Measurements from ENCODE around the gene CNTNAP5. TPM values are rescaled to one million over a fixed set of nuclear protein-coding genes. Genes with fewer than 3 reads are reported as not detected.
"Not testable (repeated sequence)": the region's sequence is repeated elsewhere in the genome, so short reads cannot be mapped to it uniquely, and the experiment has no call there.

Gene CNTNAP5
- total RNA-seq, 4 donors from 2014 or later = 0.20 to 1.4 (median 0.68) TPM; not detected in 1

DNA sequence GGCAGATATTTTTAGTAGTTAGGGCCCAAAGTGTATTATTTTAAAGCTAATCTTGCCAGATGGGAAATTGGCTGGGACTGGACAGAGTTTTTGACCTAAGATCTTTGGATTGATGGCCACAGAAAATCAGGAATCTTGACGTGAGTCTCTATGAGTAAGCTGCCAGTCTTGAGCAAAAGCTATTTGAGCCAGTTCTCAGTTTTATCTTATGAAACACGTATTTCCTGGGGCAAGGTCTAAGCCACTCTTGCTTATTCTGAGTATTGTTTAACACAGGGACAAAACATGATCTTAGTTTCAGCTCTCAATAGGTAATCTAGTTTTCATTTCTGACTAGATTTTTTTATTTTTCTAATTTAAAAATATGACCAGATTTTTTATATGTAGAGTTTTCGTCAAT, 329.4 kb downstream of the CNTNAP5 start:
- H3K9me3 ChIP-seq = no peaks in the 10 kb centered on the region
- no peaks in the 10 kb centered on the region for H3K36me3 ChIP-seq
- H3K27ac ChIP-seq = no peak overlapping the region
- no peak overlapping the region for H3K4me3 ChIP-seq
- 46 to 61% methylated on average over 3 of the region's 3 CpGs for WGBS, 2 donors (ENCODE audit: low coverage in 1 of 2)
- in situ Hi-C loops (cut with MboI; ENCODE audit: low pct_ligation_motif_present in 1 of 4, low pct_unique_long_range_greater_than_20kb in 1 of 4, low sequenced_read_pairs in 3 of 4) = no loop called here
- no peaks in the 10 kb centered on the region for H3K27me3 ChIP-seq
- DNase-seq = no peak
- H3K4me1 ChIP-seq = no peaks in the 10 kb centered on the region
- intact Hi-C loops (cut with DNase I; ENCODE audit: low total_unique reads) = no loop called here
- TF ChIP-seq, protein P1, sequence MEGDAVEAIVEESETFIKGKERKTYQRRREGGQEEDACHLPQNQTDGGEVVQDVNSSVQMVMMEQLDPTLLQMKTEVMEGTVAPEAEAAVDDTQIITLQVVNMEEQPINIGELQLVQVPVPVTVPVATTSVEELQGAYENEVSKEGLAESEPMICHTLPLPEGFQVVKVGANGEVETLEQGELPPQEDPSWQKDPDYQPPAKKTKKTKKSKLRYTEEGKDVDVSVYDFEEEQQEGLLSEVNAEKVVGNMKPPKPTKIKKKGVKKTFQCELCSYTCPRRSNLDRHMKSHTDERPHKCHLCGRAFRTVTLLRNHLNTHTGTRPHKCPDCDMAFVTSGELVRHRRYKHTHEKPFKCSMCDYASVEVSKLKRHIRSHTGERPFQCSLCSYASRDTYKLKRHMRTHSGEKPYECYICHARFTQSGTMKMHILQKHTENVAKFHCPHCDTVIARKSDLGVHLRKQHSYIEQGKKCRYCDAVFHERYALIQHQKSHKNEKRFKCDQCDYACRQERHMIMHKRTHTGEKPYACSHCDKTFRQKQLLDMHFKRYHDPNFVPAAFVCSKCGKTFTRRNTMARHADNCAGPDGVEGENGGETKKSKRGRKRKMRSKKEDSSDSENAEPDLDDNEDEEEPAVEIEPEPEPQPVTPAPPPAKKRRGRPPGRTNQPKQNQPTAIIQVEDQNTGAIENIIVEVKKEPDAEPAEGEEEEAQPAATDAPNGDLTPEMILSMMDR (IDR thresholded peaks at IDR 0.05) = no peak
- TF ChIP-seq POLR2A (IDR thresholded peaks at IDR 0.05) (no peak), EP300 (IDR thresholded peaks at IDR 0.05; ENCODE audit: low read depth) (no peak)

DNA sequence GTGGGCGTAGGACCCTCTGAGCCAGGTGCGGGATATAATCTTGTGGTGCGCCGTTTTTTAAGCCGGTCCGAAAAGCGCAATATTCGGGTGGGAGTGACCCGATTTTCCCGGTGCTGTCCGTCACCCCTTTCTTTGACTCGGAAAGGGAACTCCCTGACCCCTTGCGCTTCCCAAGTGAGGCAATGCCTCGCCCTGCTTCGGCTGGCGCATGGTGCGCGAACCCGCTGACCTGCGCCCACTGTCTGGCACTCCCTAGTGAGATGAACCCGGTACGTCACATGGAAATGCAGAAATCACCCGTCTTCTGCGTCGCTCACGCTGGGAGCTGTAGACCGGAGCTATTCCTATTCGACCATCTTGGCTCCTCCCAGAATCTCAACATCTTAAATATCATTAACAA, 336.9 kb downstream of the CNTNAP5 start:
- whole genome bisulfite sequencing, 2 donors (ENCODE audit: low coverage in 1 of 2) = 94% methylated on average over 11 to 28 of the region's 28 CpGs
- H3K27ac ChIP-seq; H3K4me1 ChIP-seq; in situ Hi-C loops (cut with MboI; ENCODE audit: low pct_ligation_motif_present in 1 of 4, low pct_unique_long_range_greater_than_20kb in 1 of 4, low sequenced_read_pairs in 3 of 4); H3K27me3 ChIP-seq; H3K36me3 ChIP-seq; DNase-seq; intact Hi-C loops (cut with DNase I; ENCODE audit: low total_unique reads); H3K4me3 ChIP-seq; H3K9me3 ChIP-seq: not testable (repeated sequence)

DNA sequence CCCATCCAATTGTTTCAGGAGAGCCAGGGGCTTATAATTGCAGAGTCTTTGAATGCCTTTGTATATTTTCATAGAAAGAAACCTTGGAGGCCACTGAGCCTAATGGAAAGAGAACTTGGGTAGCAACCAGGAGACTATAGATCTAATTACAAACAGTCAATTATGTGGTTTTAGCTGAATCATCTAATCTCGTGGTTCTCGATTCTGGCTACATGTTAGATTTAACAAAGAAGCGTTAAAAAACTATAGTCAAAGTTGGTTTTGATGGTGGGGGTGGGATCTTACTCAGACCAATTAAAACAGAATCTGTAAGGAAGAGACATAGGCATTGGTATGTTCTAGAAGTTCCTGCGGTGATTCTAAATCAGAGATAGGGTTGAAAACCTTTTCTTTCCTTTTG, 344.1 kb downstream of the CNTNAP5 start:
- no peak overlapping the region for H3K4me3 ChIP-seq
- H3K9me3 ChIP-seq = no peaks in the 10 kb centered on the region
- no peaks in the 10 kb centered on the region for H3K4me1 ChIP-seq
- intact Hi-C loops (cut with DNase I; ENCODE audit: low total_unique reads) (no loop called here), in situ Hi-C loops (cut with MboI; ENCODE audit: low pct_ligation_motif_present in 1 of 4, low pct_unique_long_range_greater_than_20kb in 1 of 4, low sequenced_read_pairs in 3 of 4) (no loop called here)
- H3K36me3 ChIP-seq = no peaks in the 10 kb centered on the region
- H3K27me3 ChIP-seq = no peaks in the 10 kb centered on the region
- WGBS, 2 donors (ENCODE audit: low coverage in 1 of 2) = 80 to 83% methylated on average over 4 of the region's 4 CpGs
- DNase-seq = no peak
- no peak overlapping the region for H3K27ac ChIP-seq
- TF ChIP-seq POLR2AphosphoS5 (IDR thresholded peaks at IDR 0.05) (no peak), POLR2A (IDR thresholded peaks at IDR 0.05) (no peak), EP300 (IDR thresholded peaks at IDR 0.05; ENCODE audit: low read depth) (no peak)
- TF ChIP-seq, protein P1 (IDR thresholded peaks at IDR 0.05) = no peak

DNA sequence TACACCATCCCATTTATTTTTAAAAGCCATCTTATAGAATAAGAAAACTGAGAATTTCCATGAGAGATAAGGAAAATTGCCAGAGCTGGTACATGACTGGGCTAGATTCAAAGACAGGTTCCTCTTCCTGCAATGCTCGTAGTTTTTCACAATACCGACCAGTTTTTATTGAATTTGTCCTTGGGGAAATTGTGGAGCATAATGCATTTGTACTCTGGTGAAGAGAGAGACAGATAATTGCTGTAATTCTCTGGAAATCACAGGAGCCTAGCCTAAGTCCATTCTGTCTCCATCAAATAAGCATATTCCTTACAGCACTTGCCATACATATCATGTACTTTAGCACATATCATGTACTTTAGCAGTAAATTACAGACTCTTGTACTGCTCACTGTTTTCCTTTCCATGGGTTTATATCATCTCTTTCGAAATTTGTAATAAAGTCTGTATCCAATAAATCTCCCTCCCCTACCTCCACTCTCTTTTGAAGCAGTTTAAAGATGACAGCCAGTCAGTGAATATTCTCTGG, 355.2 kb downstream of the CNTNAP5 start:
- no peak overlapping the region for H3K27ac ChIP-seq
- intact Hi-C loops (cut with DNase I; ENCODE audit: low total_unique reads) = no loop called here
- no peak for DNase-seq
- no peaks in the 10 kb centered on the region for H3K36me3 ChIP-seq
- WGBS, 2 donors (ENCODE audit: low coverage in 1 of 2) = 64 to 73% methylated on average over 3 of the region's 3 CpGs
- no peak overlapping the region for H3K4me3 ChIP-seq
- no peaks in the 10 kb centered on the region for H3K27me3 ChIP-seq
- no peaks in the 10 kb centered on the region for H3K9me3 ChIP-seq
- in situ Hi-C loops (cut with MboI; ENCODE audit: low pct_ligation_motif_present in 1 of 4, low pct_unique_long_range_greater_than_20kb in 1 of 4, low sequenced_read_pairs in 3 of 4) = no loop called here
- H3K4me1 ChIP-seq = no peaks in the 10 kb centered on the region
- no peak for TF ChIP-seq POLR2A (IDR thresholded peaks at IDR 0.05)
- TF ChIP-seq, protein P1 (IDR thresholded peaks at IDR 0.05) = no peak
- TF ChIP-seq EP300 (IDR thresholded peaks at IDR 0.05; ENCODE audit: low read depth) = no peak
- no peak for TF ChIP-seq POLR2AphosphoS5 (IDR thresholded peaks at IDR 0.05)

DNA sequence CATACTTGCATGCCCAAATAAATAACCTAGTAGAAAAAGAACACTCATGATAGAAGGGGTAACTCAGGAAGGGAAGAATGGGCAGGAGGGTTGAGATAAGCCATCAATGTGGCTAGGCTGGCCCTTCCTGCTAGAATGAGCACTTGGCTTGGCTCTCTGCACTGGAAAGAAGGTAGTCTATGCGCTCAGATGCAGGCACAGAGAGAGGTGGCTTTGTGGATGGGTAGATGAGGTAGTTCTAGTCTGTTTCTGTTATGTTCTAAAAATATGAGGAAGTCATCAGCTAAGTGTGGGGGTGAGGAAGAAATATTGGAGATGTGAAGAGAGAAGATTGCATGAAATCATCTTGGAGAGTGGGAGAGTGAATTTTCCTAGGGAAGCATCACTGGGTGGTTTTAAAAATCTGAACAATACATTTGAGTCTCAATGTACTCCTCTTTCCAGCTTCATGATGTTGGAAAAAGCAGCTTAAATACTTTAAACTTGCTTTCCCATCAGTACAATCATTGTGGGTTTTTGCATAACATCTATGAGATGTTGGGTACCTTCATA, 357.1 kb downstream of the CNTNAP5 start:
- Histone ChIP-seq H3K9me3 (no peaks in the 10 kb centered on the region), H3K36me3 (no peaks in the 10 kb centered on the region), H3K27ac (no peak overlapping the region), H3K4me3 (no peak overlapping the region), H3K4me1 (no peaks in the 10 kb centered on the region), H3K27me3 (no peaks in the 10 kb centered on the region)
- intact Hi-C loops (cut with DNase I; ENCODE audit: low total_unique reads) = no loop called here
- DNase-seq = no peak
- 77 to 88% methylated on average over 1 of the region's 1 CpG for WGBS, 2 donors (ENCODE audit: low coverage in 1 of 2)
- TF ChIP-seq POLR2A (IDR thresholded peaks at IDR 0.05) (no peak), EP300 (IDR thresholded peaks at IDR 0.05; ENCODE audit: low read depth) (no peak), POLR2AphosphoS5 (IDR thresholded peaks at IDR 0.05) (no peak)
- TF ChIP-seq, protein P1 (IDR thresholded peaks at IDR 0.05) = no peak
- in situ Hi-C loops (cut with MboI; ENCODE audit: low pct_ligation_motif_present in 1 of 4, low pct_unique_long_range_greater_than_20kb in 1 of 4, low sequenced_read_pairs in 3 of 4) = no loop called here
